ENCODE measurements around the gene TEKT5.

DNA sequence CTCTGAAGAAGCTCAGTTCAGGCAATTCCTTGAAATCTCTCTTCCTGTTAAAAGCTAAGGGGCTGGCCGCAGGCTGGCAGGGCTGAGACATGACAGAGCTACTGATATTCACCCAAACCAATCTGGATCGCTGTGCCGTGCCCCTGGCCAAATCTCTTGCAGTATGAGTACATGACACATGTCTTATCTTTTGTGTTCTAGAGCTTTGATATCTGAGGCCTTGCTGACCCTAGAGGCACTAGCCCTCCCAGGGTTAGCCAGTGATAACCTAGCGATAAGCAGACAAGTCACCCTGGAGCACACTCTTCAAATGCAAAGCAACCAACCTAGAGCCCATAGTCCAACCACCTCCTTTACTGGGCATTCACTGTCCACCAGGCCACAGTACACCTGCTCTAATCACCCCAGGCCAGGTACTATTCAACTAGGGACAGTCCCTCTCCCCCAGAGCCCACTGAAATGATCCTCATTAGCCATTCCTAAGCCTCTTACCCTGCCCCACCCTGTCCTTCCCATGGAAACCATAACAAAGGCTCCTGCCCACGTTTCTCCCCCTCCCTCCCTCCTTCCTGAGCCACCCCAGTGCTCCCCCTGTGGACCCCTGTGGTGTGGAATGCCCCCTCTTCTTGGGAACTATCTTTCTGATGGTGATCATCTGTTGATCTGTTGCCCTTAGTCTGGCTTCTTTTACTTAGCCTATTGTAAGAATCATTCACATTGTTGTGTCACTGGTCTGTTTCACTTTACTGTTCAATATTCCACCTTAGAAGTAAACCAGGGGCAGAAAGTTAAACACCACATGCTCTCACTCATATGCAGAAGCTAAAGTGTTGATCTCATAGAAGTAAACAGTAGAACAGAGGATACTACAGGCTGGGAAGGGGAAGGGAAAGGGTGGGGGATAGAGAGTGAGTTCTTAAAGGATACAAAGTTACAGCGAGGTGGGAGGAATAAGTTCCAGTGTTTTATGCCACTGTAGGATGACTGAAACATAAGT is 52.5 kb downstream of the TEKT5 start:
- TF ChIP-seq EZH2 (optimal IDR thresholded peaks at IDR 0.05; ENCODE audit: low read depth, low read length) = no peak
- TF ChIP-seq, protein P1, sequence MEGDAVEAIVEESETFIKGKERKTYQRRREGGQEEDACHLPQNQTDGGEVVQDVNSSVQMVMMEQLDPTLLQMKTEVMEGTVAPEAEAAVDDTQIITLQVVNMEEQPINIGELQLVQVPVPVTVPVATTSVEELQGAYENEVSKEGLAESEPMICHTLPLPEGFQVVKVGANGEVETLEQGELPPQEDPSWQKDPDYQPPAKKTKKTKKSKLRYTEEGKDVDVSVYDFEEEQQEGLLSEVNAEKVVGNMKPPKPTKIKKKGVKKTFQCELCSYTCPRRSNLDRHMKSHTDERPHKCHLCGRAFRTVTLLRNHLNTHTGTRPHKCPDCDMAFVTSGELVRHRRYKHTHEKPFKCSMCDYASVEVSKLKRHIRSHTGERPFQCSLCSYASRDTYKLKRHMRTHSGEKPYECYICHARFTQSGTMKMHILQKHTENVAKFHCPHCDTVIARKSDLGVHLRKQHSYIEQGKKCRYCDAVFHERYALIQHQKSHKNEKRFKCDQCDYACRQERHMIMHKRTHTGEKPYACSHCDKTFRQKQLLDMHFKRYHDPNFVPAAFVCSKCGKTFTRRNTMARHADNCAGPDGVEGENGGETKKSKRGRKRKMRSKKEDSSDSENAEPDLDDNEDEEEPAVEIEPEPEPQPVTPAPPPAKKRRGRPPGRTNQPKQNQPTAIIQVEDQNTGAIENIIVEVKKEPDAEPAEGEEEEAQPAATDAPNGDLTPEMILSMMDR (IDR thresholded peaks at IDR 0.05; ENCODE audit: low read length) = no peak
